Naive thymus-derived CD8-positive, alpha-beta T cell (primary cell): Measurements from ENCODE around the gene YPEL4. TPM values are rescaled to one million over a fixed set of nuclear protein-coding genes. Genes with fewer than 3 reads are reported as not detected.

ENCODE experiments used
- ATAC-seq, 2 donors: fragments of 150-1000 bp; cut with Tn5 transposase in 1 of 2; sonication (Bioruptor Pico), chemical (Tn5 transposase) in 1 of 2; 1 replicate in 1 of 2; 2 replicates in 1 of 2; pipeline ENCODE4 v1.10.0; 2021; ENCODE audit warnings: mild to moderate bottlenecking in 2 of 2, moderate library complexity in 2 of 2
- POLR2A ChIA-PET: fragments of 350-600 bp; sonication (Branson Sonifier 250); formaldehyde crosslinking; loops from one replicate; lab custom pipeline; 2021; ENCODE audit warnings: antibody characterized with exemption; lab: Charles Lee
- DNase-seq, 10 donors: peaks; one replicate each; pipeline versions ENCODE4 v3.0.0 to v3.0.0-alpha.2; 2020 to 2022
- H3K27ac Mint-ChIP-seq, 10 donors: one replicate each; pipeline ENCODE4 v1.8.0; 2020 to 2022; ENCODE audit warnings: mild to moderate bottlenecking in 10 of 10, mixed read lengths in 10 of 10, moderate library complexity in 4 of 10, inconsistent platforms in 1 of 10
- H3K27me3 Mint-ChIP-seq, 5 donors: one replicate each; pipeline ENCODE4 v1.8.0; 2021 to 2022; ENCODE audit warnings: mixed read lengths in 5 of 5
- H3K36me3 Mint-ChIP-seq, 3 donors: one replicate each; pipeline ENCODE4 v1.8.0; 2020 to 2022; ENCODE audit warnings: mixed read lengths in 3 of 3, mild to moderate bottlenecking in 2 of 3, inconsistent platforms in 1 of 3
- H3K4me1 Mint-ChIP-seq, 4 donors: one replicate each; pipeline ENCODE4 v1.8.0; 2021 to 2022; ENCODE audit warnings: mixed read lengths in 4 of 4
- H3K4me3 Mint-ChIP-seq, 10 donors: one replicate each; pipeline ENCODE4 v1.8.0; 2020 to 2022; ENCODE audit warnings: mild to moderate bottlenecking in 10 of 10, mixed read lengths in 10 of 10, moderate library complexity in 6 of 10, inconsistent platforms in 1 of 10
- H3K9me3 Mint-ChIP-seq, 9 donors: one replicate each; pipeline ENCODE4 v1.8.0; 2020 to 2022; ENCODE audit warnings: mixed read lengths in 9 of 9, mild to moderate bottlenecking in 3 of 9, inconsistent platforms in 1 of 9, moderate library complexity in 1 of 9
- polyA plus RNA-seq, 3 donors: library from polyadenylated mRNA; unstranded; fragments of 300-500 nt; fragmentation: Illumina TruSeq; gene quantifications; one replicate each; pipeline ENCODE4 v1.2.3, GENCODE V29; 2021
- total RNA-seq, 8 experiments: library from RNA in 2 of 8; stranded (reverse) in 2 of 8; gene quantifications; one replicate each; pipeline ENCODE4 v1.2.3 and lab custom pipeline; 2021 to 2026

YPEL4 gene
- total and polyA plus RNA-seq, 5 experiments from 2014 or later, result 0.27 to 14.6 (median 12.9) TPM; not detected in 2

DNA sequence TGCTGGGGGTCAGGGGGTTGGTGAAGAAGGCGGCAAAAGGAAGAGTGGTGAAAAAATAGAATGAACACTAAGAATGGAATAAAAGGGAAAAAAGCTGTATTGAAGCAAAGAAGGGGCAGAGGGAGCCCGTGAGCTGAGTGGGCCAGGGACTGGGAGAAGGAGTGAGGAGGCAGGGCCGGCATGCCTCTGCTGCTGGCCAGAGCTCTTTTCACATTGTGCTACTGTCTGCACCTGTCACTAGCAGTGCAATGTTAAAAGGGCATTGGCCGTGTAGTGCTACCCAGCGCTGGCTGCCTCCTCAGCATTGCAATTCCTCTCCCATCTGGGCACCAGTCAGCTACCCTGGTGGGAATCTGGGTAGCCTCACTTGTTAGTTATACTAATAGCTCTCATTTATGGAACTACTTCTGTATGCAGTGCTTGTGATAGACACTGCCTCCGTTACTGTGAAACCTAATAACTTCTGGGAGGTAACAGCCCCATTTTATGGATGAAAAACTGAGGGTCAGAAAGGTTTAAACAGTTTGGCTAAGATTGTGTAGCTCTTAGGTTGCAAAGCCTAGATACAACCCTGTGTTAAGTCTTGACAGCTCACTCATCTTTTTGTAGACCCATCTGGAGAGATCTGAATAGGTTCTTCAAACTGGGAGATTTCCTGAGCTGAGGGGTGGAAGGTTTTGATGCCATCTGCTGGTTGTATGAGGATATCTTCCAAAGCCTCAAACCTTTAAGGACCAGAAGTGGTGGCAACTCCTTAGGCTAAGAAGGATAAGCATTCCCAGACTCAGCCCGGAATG is 8.5 kb downstream of the YPEL4 start:
- Mint-ChIP-seq H3K36me3 (no peaks in the 10 kb centered on the region), H3K9me3 (no peaks in the 10 kb centered on the region), H3K4me1 (peaks cover 8 to 25% (median 22%) of the 10 kb centered on the region in 4 donors), H3K27me3 (peaks cover 1 to 44% (median 18%) of the 10 kb centered on the region in 5 donors), H3K4me3 (peak overlapping the region in 2 of 10 donors; percentile 22 to 26), H3K27ac (peak overlapping the region in 1 of 10 donors; percentile 23)
- ATAC-seq (peak in 1 of 2 donors; percentile 23), DNase-seq (peak in 3 of 10 donors; percentile 29 to 47 (median 42))
- POLR2A ChIA-PET, result interaction anchor here (0.9 to 4.3 kb wide), 3 partner anchors 27 to 103 kb away, joined by 3 to 33 read pairs (median 3); partner anchors contain the start of genes UBE2L6 and ZDHHC5

DNA sequence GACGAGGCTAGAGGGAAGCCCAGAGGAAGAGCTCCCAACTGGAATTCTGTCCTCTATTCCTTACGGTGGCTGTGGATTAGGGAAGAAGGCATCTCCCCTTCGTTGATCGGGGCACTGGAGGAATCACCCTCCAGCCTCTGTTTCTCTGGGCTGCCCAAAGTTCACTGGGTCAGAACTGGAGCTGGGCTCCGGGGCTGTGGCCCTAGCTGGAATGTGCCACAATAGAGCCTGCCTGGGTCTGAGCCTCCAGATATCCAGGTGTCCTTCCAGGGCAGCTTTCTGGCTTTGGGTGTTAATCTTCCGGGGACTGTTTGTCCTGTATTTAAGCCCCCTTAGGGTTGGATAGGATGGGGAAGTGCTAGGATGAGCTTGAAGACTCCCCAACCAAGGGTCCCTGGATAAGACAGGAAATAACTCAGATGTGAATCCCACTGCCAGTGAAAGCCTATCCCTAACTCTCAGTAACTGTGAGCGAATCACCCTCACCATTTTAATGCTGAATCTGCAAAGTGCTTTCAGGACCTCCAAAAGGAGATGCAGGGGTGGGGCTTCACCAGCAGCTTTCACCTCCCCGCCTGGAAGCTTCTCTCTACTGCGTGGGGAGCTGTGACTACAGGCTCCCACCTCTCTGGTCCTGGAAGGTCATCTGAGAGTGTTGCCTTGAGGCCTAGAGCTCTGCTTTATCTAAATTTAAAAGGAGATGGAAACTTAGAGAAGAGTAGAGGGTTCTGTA is 9.5 kb downstream of the YPEL4 start:
- no peaks in the 10 kb centered on the region for H3K36me3 Mint-ChIP-seq
- peak overlapping the region in 9 of 10 donors; percentile 42 to 94 (median 89) for H3K4me3 Mint-ChIP-seq
- peaks cover 1 to 35% (median 10%) of the 10 kb centered on the region in 5 donors for H3K27me3 Mint-ChIP-seq
- POLR2A ChIA-PET, result interaction anchor here (0.6 to 4.3 kb wide), 3 partner anchors 67 to 104 kb away, joined by 3 to 33 read pairs (median 6); partner anchors contain the start of gene UBE2L6
- H3K27ac Mint-ChIP-seq, result peak overlapping the region in 3 of 10 donors; percentile 14 to 32 (median 27)
- ATAC-seq (no peak), DNase-seq (no peak)
- H3K4me1 Mint-ChIP-seq, result peaks cover 8 to 22% (median 21%) of the 10 kb centered on the region in 4 donors
- H3K9me3 Mint-ChIP-seq, result no peaks in the 10 kb centered on the region

DNA sequence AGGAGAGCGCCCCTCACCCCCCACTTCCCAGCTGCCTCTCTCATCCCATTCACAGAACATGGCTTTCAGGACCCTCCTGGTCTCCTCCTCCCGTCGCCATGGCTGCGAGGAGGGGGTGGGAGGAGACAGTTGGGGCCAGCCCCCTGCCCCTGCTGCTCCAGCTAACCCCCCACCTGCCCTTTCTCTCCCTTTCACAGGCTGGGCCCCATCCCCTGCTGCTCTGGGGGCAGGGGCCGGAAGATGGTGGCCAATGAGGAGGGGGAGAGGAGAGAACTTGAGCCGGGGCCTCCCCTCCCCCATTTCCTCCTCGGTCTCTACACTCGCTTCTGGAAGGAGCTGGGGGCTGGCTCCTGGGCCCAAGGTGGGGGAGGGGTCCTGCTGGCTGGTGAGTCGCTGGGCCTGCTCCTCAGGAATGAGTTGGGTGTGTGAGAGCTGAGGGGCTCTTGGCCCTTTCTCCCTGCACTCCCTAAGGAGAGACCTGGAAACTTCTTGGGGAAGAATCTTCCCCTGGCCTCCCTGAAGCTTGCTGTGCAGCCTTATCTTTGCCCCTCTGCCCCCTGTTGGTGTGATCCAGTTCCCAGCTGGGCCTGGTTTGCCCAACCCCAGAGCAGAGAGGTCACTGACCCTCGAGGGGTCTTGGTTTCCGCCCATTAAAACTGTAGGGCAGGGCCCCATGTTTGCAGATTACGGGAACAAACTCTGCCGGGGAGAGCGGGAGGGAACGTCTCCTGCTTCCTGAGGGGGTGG is 10.2 kb downstream of the YPEL4 start:
- H3K27ac Mint-ChIP-seq, result peak overlapping the region in 5 of 10 donors; percentile 31 to 82 (median 56)
- no peaks in the 10 kb centered on the region for H3K36me3 Mint-ChIP-seq
- ATAC-seq, result peak in 1 of 2 donors; percentile 42
- no peak for DNase-seq
- POLR2A ChIA-PET, result interaction anchor here (0.5 to 4.3 kb wide), 3 partner anchors 67 to 390 kb away, joined by 3 to 33 read pairs (median 6); partner anchors contain the start of gene UBE2L6
- H3K9me3 Mint-ChIP-seq, result no peaks in the 10 kb centered on the region
- peaks cover 8 to 21% (median 18%) of the 10 kb centered on the region in 4 donors for H3K4me1 Mint-ChIP-seq
- H3K4me3 Mint-ChIP-seq, result peak overlapping the region; percentile 80 to 94 (median 90)
- peaks cover 2 to 35% (median 11%) of the 10 kb centered on the region in 5 donors for H3K27me3 Mint-ChIP-seq

DNA sequence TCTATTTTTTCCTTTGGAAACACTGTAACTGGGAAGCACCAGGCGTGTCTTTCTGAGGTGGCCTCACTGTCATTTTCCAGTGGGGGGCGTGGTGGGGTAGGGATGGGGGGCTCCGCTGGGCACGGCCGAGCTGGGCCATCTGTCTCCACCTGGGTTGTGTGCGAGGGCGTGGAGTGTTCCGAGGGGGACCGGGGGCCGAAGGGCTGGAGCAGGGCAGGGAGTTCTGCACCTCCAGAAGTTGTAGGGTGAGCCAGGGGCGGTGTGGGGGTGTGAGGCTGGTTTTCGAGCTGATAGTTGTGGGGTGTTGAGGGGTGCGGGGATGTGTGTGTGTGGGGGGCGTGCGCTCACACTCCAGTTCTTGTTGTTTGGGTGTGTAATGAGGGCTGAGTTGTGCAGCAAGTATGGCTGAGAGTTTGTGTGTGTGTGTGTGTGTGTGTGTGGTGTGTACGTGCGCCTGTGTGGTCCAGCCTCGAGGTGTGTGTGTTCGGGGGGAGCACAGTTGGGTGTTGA is 10.8 kb downstream of the YPEL4 start:
- H3K9me3 Mint-ChIP-seq, result no peaks in the 10 kb centered on the region
- H3K4me1 Mint-ChIP-seq, result peaks cover 8 to 21% (median 17%) of the 10 kb centered on the region in 4 donors
- H3K27me3 Mint-ChIP-seq, result peaks cover 5 to 39% (median 15%) of the 10 kb centered on the region in 5 donors
- DNase-seq (peak in 1 of 10 donors; percentile 24), ATAC-seq (peak; percentile 52 to 61)
- H3K27ac Mint-ChIP-seq, result peak overlapping the region in 9 of 10 donors; percentile 3 to 84 (median 65)
- peak overlapping the region; percentile 80 to 94 (median 90) for H3K4me3 Mint-ChIP-seq
- POLR2A ChIA-PET, result interaction anchor here (4.3 kb wide), 1 partner anchor 69 kb away, joined by 33 read pairs; the partner anchor contains the start of gene UBE2L6
- no peaks in the 10 kb centered on the region for H3K36me3 Mint-ChIP-seq

DNA sequence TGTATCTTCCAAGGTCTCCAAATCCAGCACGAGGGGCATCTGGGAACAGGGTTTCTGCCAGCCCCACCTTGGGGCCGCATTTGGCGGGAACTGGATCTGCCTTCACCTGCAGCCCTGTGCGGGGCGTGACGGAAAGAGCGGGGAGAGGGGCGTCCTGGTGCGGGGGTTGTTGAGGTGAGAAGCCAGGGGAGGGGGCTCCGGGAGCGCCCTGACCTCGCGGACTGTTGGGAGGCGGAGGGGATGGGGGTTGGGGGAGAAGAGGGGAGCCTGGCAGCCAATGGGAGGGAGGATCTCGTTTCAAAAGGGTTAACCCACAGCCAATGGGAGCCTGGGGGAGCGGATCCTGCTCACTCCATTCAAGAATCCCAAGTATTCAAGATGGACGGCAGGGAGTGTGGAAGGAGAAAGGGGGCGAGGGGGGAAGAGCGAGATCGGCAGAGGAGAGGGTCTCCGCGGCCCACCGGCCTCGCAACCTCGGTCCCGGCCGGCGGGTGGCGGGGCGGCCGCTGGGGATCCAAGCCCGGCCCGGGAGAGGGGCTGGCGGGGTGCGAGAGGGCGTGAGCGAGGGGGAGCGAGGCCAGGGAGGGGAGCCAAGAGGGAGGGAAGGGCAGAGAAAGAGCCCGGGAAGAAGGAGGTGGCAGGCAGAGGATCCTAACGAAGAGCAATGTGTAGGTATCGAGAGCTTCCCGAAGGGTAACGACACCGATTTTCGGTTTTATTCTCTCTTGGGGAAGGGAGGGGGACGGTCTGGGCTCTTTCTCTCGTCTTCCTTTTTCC is 11.5 kb downstream of the YPEL4 start:
- DNase-seq (no peak), ATAC-seq (peak; percentile 45 to 54)
- Mint-ChIP-seq H3K27ac (peak overlapping the region in 6 of 10 donors; percentile 31 to 90 (median 67)), H3K4me3 (peak overlapping the region; percentile 80 to 94 (median 90)), H3K27me3 (peaks cover 4 to 35% (median 16%) of the 10 kb centered on the region in 5 donors), H3K36me3 (no peaks in the 10 kb centered on the region), H3K9me3 (no peaks in the 10 kb centered on the region), H3K4me1 (peaks cover 8 to 21% (median 17%) of the 10 kb centered on the region in 4 donors)
- POLR2A ChIA-PET, result interaction anchor here (0.5 to 4.3 kb wide), 2 partner anchors 69 to 1926 kb away, joined by 3 to 33 read pairs; partner anchors contain the start of gene UBE2L6

DNA sequence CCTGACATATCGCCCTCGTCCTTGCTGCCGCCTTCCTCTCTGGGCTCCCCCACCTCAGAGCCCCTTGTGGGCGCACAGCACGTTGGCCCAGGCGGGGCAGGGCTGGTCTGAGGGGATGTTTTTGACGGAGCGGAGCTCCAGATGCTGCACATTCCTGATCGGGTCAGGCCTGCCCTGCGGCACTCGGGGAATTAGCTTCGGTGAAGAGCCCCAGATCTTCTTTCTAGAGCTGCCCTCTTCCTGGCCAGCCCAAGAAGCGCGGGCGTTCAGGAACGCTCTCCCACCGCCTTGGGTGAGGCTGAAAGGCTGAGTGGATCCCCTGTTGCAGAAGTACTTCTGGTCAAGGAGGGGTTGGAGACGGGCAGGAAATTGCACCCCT is 12.1 kb downstream of the YPEL4 start:
- peak overlapping the region in 2 of 10 donors; percentile 65 to 82 for H3K27ac Mint-ChIP-seq
- peak overlapping the region; percentile 73 to 94 (median 90) for H3K4me3 Mint-ChIP-seq
- DNase-seq (no peak), ATAC-seq (no peak)
- POLR2A ChIA-PET, result no interaction called here
- peaks cover 4 to 32% (median 16%) of the 10 kb centered on the region in 5 donors for H3K27me3 Mint-ChIP-seq
- no peaks in the 10 kb centered on the region for H3K36me3 Mint-ChIP-seq
- no peaks in the 10 kb centered on the region for H3K9me3 Mint-ChIP-seq
- peaks cover 8 to 21% (median 17%) of the 10 kb centered on the region in 4 donors for H3K4me1 Mint-ChIP-seq

DNA sequence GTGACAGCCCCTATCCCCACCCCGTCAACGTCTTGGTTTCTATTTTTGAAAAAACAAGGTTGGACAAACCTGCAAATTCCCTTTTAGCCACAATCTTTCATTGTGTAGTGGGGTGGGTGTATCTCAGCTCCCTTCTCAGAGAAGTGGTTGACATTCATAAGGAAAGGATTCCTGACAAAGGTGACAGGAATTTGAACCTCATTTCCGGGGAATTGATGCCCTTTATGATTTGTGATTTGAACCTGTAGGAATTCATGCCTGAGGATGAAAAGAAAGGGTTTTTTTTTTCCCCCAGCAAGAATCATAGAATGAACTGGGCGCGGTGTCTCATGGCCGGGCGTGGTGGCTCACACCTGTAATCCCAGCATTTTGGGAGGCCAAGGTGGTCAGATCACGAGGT is 14.5 kb downstream of the YPEL4 start:
- ATAC-seq (no peak), DNase-seq (no peak)
- Mint-ChIP-seq H3K4me3 (no peak overlapping the region), H3K27ac (no peak overlapping the region), H3K27me3 (peaks cover 7 to 41% (median 21%) of the 10 kb centered on the region in 5 donors), H3K36me3 (no peaks in the 10 kb centered on the region), H3K4me1 (peaks cover 8 to 21% (median 15%) of the 10 kb centered on the region in 4 donors), H3K9me3 (no peaks in the 10 kb centered on the region)
- POLR2A ChIA-PET, result no interaction called here

DNA sequence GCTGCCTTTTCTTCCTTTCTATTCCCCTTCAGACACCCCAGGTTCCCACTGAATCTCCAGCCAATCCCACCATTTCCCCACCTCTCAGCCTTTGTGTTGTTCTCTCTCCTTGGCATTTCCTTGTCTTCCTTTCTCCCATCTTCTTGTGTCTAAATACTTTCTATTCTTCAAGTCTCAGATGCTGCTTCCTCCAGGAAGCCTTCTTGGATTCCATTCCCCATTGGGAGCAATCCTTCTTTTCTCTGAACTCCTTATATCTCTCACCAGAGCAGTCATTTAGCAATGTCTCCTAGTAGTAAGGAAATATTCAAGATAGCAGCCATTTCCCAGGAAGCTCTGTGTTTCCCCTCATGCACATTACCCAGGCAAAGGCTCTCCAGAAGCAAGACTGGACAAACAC is 15.4 kb downstream of the YPEL4 start:
- no peak for DNase-seq
- no peak overlapping the region for H3K27ac Mint-ChIP-seq
- peaks cover 7 to 41% (median 21%) of the 10 kb centered on the region in 5 donors for H3K27me3 Mint-ChIP-seq
- no peak for ATAC-seq
- peaks cover 8 to 17% (median 12%) of the 10 kb centered on the region in 4 donors for H3K4me1 Mint-ChIP-seq
- H3K9me3 Mint-ChIP-seq, result no peaks in the 10 kb centered on the region
- POLR2A ChIA-PET, result no interaction called here
- H3K36me3 Mint-ChIP-seq, result no peaks in the 10 kb centered on the region
- no peak overlapping the region for H3K4me3 Mint-ChIP-seq

DNA sequence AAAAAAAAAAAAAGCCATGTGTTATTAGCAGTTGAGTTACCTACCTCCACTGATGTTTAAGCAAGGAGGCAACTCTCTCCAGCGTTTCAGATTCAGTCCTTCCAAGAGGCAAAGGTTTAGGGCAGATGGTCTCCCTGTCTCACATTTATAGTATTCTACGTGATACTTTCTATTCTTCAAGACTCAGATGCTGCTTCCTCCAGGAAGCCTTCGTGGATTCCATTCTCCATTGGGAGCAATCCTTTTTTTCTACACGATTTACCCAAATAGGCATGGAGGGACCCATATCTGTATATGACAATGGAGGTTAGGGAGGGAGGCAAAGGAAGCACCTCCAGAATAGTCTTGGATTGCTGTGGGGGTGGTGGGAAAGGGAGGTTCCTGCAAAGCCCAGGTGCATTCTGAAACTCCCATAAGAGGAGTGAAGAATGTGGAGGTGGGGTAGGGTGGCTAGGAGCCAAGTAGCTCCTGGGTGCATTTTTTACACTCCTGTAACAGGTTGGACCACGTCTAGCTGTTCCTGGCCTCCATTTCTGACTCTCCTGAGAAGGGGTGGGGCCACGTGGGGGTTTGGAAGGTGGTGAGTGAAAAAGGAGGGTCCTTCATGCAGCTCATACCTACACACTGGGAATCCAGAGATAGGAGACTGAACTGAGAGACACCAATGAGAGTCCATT is 16.2 kb downstream of the YPEL4 start:
- Mint-ChIP-seq H3K27ac (no peak overlapping the region), H3K9me3 (no peaks in the 10 kb centered on the region), H3K4me1 (peaks cover 3 to 10% (median 6%) of the 10 kb centered on the region in 4 donors), H3K4me3 (no peak overlapping the region), H3K36me3 (no peaks in the 10 kb centered on the region), H3K27me3 (peaks cover 7 to 36% (median 21%) of the 10 kb centered on the region in 5 donors)
- POLR2A ChIA-PET, result no interaction called here
- no peak for ATAC-seq
- DNase-seq, result no peak

DNA sequence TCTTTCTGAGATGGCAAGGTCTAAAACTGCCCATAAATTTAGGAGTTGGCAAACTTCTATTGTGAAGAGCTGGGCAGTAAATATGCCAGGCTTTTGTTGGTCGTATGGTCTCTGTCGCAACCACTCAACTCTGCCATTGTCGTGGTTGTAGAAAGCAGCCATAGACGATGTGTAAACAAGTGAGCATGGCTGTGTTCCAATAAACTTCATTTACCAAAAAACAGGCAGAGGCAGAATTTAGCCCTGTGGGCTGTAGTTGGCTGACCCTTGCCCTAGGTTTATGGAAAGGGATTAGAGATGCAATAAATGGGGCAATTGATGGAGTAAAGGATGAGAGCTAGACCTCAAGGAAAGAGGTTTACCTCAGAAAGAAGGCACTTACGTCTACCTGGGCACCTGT is 17.6 kb downstream of the YPEL4 start:
- Mint-ChIP-seq H3K4me1 (peaks cover 0 to 2% (median 0%) of the 10 kb centered on the region in 4 donors), H3K36me3 (no peaks in the 10 kb centered on the region), H3K4me3 (no peak overlapping the region), H3K9me3 (no peaks in the 10 kb centered on the region), H3K27me3 (peaks cover 7 to 25% (median 16%) of the 10 kb centered on the region in 5 donors), H3K27ac (no peak overlapping the region)
- DNase-seq (no peak), ATAC-seq (no peak)
- POLR2A ChIA-PET, result interaction anchor here (0.6 kb wide), 1 partner anchor 10 kb away, joined by 3 read pairs; no protein-coding TSS in a partner anchor
